Measurements from ENCODE around the gene PLP2.

The PLP2 gene

GRCh38 chrX:49198540-49199314 is 27.0 kb downstream of the PLP2 start:
- TF ChIP-seq CTCF (IDR thresholded peaks at IDR 0.05; ENCODE audit: insufficient read depth, missing control alignments) = no peak
- FAIRE-seq = no peak
- DNase-seq (ENCODE audit: insufficient read length, low spot score) = no peak

DNA sequence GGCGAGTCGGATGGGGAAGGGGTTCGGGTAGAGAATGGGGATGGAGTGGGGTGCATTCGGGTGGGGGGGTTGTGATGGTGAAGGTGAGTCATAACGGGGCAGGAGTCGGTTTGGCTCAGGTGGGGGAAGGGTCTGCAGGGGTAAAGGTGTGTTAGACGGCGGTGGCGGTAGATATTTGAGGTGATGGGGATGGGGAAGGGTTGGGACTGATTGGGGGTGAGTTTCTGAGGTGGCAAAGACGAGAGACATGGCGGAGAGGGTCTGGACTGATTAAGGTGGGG is 27.6 kb downstream of the PLP2 start:
- FAIRE-seq (no peak), DNase-seq (ENCODE audit: insufficient read length, low spot score) (no peak)
- no peak for TF ChIP-seq CTCF (IDR thresholded peaks at IDR 0.05; ENCODE audit: insufficient read depth, missing control alignments)

- DNase-seq (ENCODE audit: insufficient read length, low spot score) = peak; percentile 46
- no peak for TF ChIP-seq CTCF (IDR thresholded peaks at IDR 0.05; ENCODE audit: insufficient read depth, missing control alignments)
- no peak for FAIRE-seq
Measured at GRCh38 chrX:49199906-49200771, 28.4 kb downstream of the PLP2 start, which contains the start of gene SYP. Gene SYP, minus strand, starts transcription at chrX:49200193. Its CDS starts 7 bp downstream, at chrX:49200186.

- no peak for FAIRE-seq
- TF ChIP-seq CTCF (IDR thresholded peaks at IDR 0.05; ENCODE audit: insufficient read depth, missing control alignments) = no peak
- no peak for DNase-seq (ENCODE audit: insufficient read length, low spot score)
Measured at GRCh38 chrX:49202022-49202421, 30.3 kb downstream of the PLP2 start.

DNA sequence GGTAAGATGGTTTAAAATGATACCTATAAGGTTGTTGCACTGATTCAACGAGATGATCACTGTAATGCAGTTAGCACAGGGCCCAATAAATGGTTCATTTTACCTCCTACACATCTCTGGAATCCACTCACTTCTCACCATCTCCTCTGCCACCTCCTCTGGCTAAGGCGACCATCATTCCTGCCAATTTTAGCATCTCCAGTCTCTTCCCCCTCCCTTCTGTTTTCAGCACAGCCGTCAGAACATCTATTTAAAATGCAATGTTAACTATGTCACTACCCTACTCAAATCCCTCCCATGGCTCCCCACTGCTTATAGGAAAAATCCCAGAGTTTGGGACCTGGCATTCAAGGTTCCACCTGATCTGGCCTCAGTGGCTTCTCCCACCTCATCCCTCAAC is 31.8 kb downstream of the PLP2 start:
- no peak for FAIRE-seq
- TF ChIP-seq CTCF (IDR thresholded peaks at IDR 0.05; ENCODE audit: insufficient read depth, missing control alignments) = no peak

GRCh38 chrX:49204017-49204416 is 32.3 kb downstream of the PLP2 start:
- FAIRE-seq = no peak
- no peak for TF ChIP-seq CTCF (IDR thresholded peaks at IDR 0.05; ENCODE audit: insufficient read depth, missing control alignments)
- DNase-seq (ENCODE audit: insufficient read length, low spot score) = no peak

More for the DNA sequence above, 31.8 kb downstream of the PLP2 start:
- no peak for DNase-seq (ENCODE audit: insufficient read length, low spot score)

- DNase-seq (ENCODE audit: insufficient read length, low spot score) = no peak
- no peak for FAIRE-seq
- no peak for TF ChIP-seq CTCF (IDR thresholded peaks at IDR 0.05; ENCODE audit: insufficient read depth, missing control alignments)
Measured at GRCh38 chrX:49204709-49205108, 33.0 kb downstream of the PLP2 start.
